ENCODE data around the gene SEMA4D.

The SEMA4D gene

DNA sequence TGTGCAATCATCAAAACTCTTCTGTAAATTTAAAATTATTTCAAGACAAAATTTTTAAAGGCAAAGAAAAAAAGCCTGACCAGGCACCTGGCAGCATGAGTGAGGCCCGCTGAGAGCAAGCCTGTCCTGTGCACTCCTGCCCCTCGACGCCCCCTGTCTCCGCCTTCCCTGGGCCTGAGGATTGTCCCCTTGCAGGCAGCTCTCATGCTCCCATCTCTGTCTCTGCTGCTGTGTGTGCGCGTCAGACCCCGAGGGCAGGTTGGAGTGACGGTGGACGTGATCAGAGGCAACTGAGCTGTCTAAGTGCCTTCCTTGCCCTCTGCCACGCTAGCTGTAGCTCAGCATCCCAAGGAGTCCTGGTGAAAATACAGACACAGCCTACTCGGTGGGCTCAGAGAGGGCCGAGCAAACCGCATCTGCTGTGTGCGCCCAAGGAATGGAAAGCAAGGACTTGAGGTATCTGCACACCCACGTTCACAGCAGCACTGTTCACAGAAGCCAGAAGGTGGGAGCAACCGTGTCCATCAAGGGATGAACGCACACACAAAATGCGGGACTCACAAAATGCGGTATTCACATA is 114.1 kb downstream of the SEMA4D start:
- H3K27ac ChIP-seq = no peak overlapping the region
- POLR2A ChIA-PET (ENCODE audit: low non-redundant PET) = no interaction called here
- CTCF ChIA-PET = no interaction called here
- no peak for DNase-seq (ENCODE audit: low spot score)
- TF ChIP-seq, protein P1, sequence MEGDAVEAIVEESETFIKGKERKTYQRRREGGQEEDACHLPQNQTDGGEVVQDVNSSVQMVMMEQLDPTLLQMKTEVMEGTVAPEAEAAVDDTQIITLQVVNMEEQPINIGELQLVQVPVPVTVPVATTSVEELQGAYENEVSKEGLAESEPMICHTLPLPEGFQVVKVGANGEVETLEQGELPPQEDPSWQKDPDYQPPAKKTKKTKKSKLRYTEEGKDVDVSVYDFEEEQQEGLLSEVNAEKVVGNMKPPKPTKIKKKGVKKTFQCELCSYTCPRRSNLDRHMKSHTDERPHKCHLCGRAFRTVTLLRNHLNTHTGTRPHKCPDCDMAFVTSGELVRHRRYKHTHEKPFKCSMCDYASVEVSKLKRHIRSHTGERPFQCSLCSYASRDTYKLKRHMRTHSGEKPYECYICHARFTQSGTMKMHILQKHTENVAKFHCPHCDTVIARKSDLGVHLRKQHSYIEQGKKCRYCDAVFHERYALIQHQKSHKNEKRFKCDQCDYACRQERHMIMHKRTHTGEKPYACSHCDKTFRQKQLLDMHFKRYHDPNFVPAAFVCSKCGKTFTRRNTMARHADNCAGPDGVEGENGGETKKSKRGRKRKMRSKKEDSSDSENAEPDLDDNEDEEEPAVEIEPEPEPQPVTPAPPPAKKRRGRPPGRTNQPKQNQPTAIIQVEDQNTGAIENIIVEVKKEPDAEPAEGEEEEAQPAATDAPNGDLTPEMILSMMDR (conservative IDR thresholded peaks at IDR 0.05; ENCODE audit: low read depth) = no peak

DNA sequence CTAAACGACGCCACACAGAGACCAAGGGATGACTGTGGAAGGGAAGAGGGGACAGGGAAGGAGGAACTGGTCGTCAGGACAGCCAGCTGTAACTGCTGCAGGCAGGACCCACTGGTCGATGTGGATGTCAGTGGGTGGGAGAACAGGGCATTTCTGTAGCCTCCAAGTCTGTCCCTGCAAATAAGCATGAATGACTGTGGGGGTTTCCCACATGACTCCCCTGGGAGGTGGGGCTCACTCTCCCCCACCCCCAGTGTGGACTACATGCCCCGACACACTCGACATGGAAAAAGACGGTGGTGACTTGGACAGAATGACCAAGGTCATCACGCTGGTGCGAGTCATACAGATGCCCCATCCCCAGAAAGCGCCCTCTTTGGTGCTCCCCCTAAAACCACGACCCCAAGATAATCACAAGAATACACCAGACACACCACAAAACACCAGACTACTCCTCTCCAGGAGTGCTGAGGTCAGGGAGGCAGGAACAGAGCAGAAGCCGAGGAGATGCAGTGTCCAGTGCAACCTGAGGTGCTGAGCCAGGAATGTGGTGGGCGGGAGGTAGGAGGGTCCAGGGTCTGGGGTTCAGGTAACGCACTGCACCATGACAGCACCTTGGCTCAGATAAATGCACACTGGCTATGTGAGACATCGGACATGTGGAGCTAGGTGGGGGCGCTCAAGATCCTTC is 114.7 kb downstream of the SEMA4D start:
- TF ChIP-seq, protein P1 (conservative IDR thresholded peaks at IDR 0.05; ENCODE audit: low read depth) = no peak
- ChIA-PET POLR2A (ENCODE audit: low non-redundant PET) (no interaction called here), CTCF (no interaction called here)

DNA sequence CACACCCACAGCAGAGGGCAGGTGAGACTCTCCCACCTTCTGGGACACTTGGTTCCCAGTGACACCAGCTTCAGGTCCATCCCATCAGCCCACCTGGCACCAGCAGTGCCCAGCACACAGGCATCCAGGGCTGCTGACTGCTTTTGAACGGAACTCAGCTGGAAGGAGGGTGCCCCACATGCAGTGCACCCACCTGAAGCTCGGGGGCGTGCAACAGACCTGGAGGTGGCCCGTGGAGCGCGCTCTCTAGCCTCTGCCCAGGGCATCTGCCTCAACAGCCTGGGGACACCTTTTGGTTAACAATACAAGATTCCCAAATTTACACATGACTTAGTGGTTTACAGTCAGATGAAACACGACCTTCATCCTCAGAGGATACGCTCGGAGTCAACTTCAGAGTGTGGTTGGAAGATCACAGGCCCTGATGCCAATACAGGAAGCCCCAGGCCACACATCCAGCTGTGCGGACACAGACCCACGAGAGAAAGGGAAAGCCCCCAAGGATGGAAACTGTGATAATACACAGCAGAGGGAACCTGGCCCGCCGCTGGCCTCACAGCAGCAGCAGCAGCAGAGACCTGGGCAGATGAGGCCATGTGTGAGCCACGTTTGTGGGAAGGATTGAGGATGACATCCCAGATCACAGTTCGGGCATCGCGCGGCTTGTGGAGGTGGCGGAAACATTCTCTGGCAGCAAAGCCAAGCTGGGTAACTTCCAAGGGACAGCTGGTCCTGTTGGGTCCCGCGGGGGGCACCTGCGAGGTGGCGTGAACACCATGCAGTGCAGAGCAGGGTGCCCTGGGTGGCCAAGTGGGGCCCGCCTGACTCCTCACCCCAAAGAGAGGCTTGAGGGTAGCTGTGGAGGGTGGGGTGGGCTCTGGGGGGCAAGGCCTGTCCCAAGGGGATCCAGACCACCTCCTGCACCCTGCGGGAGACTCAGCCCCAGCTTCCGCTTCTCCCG is 115.6 kb downstream of the SEMA4D start:
- ChIA-PET CTCF (no interaction called here), POLR2A (ENCODE audit: low non-redundant PET) (no interaction called here)
- TF ChIP-seq, protein P1 (conservative IDR thresholded peaks at IDR 0.05; ENCODE audit: low read depth) = no peak
- no peak for DNase-seq (ENCODE audit: low spot score)
- no peak overlapping the region for H3K27ac ChIP-seq

More for the DNA sequence above, 114.7 kb downstream of the SEMA4D start:
- no peak for DNase-seq (ENCODE audit: low spot score)
- H3K27ac ChIP-seq = no peak overlapping the region

DNA sequence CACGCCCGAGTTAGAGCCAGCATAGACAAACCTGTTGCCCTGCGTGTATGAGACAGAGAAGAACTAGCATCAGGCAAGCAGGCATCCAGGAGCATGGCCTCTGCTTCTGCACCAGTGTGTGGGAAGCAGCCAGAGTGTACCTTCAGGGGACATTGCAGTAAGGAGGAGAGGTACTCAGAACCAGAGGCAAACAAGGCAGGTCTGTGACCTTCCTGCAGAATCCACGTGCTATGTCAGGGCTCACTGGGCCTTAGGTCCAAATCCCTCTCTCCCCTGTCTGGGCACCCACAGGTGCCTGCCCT is 116.7 kb downstream of the SEMA4D start:
- CTCF ChIA-PET = no interaction called here
- no peak for DNase-seq (ENCODE audit: low spot score)

DNA sequence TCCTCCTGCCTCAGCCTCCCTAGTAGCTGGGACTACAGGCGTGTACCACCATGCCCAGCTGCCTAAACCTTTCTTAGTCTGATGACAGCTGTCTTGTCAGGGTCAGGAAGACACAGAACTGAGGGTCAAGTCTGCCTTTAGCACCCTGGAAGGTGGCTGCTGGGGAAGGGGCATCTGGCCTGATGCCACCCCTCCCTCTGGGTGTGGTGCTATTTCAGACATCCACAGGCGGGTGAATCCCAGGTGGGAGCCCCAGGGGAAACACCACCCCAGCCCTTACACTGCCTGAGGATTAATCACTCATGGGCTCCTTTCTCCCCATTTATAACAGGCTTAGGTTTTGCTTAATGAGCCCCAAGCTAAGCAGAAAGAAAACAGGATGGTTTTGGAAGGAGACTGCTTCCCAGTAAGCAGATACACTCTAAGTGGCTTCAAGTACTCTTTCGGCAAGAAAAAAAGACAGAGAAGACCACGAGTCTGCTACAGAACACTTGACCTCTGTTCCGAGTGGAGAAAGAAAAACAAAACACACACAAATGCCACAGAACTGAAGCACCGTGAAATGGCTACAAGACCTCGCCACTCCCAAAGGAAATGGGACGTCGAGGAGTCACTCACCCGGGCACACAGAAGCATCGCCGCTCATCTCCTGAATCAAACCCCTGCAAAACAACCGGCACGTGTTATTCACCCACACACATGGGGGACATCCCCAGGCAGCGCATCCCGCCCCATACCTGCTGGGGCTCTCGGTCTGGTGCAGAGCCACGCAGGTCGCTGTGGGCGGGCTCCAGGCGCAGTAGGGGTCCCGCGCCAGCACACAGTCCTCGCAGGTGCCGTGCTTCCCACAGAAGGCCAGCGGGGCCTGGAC is 117.2 kb downstream of the SEMA4D start:
- ChIA-PET CTCF (no interaction called here), POLR2A (ENCODE audit: low non-redundant PET) (no interaction called here)
- no peak for DNase-seq (ENCODE audit: low spot score)
- TF ChIP-seq, protein P1 (conservative IDR thresholded peaks at IDR 0.05; ENCODE audit: low read depth) = no peak
- no peak overlapping the region for H3K27ac ChIP-seq

More for the DNA sequence above, 116.7 kb downstream of the SEMA4D start:
- no peak overlapping the region for H3K27ac ChIP-seq
- TF ChIP-seq, protein P1 (conservative IDR thresholded peaks at IDR 0.05; ENCODE audit: low read depth) = no peak
- POLR2A ChIA-PET (ENCODE audit: low non-redundant PET) = no interaction called here
